NCI-H1048 (cell line): ENCODE measurements around the gene C11orf87.
A peak's percentile ranks its signal among the peaks of the same experiment; 100 is the strongest.

Experiments
- DNase-seq: peaks from one replicate; lab custom pipeline; 2025; lab: John Stamatoyannopoulos, UW

C11orf87 gene

DNA sequence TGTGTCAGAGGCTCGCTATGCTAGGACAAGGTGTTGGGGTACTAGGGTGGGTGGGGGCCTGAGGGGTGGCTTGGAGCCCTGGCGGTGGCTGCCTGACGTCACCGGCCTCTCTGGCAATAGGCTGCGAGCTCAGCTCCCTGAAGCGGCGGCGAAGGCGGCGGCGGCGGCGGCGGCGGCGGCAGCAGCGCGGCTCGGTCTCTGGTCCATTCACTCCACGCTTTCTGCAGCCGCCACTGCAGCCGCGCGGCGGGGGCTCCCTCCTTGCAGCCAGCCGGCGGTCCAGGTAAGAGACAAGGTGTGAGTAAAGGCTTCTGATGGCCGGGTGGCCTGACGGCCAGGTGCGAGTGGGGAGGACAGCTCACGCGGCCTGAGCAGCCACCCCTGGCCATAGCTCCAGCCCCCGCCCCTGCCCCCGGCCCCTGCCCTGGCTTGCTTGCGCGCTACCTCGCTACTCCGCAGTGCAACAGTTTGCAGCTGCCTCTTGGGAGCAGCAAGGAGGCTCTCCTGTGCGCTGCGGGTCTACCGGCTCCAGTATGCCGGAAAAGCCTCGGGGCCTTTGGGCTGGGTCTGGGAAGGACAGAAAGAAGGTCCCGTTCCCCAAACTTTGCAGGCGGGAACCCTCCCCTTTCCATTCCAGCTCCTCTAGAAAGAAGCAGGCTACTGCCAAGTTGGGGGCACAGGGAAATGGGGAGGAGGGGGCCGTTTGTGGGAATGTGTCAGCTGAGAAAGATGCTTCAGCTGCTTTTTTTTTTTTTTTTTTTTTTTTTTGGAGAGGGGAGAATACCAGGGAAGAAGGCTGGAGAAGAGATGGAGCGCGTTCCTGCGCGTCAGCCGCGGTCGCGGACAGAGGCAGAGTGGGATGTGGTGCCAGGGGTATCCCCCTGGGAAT, at the start of gene C11orf87:
Gene C11orf87 (plus strand): TSS at position 210 of the 889 bp plus-strand sequence. CDS start 1,444 bp downstream, outside the sequence.
- no peak for DNase-seq

- no peak for DNase-seq
Measured at GRCh38 chr11:109374032-109374431, 48.0 kb upstream of the C11orf87 start.

- DNase-seq, result no peak
Measured at GRCh38 chr11:109374441-109374840, 47.5 kb upstream of the C11orf87 start.

GRCh38 chr11:109377039-109377742, 44.8 kb upstream of the C11orf87 start:
- DNase-seq, result no peak

- no peak for DNase-seq
Measured at GRCh38 chr11:109378034-109378433, 44.0 kb upstream of the C11orf87 start.

DNA sequence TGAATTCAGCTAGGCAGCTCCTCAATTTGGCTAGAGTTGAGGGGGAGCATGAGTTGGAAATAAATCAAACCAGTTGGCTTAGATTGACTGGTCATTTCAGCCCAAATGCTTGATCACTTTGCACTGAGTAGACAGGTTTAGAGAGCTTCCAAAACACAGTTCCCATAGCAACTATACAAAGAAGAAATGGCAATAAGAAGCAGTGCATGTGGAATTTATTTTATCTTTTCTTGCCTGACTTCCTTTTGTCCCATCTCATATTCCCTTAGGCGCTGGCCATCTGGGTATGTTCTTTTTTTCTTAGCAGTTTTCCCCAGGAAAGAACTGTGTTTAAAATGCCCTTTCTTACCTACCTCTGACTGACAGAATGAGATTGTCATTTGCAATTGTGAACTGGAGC, 38.7 kb upstream of the C11orf87 start:
- no peak for DNase-seq

- DNase-seq, result no peak
Measured at GRCh38 chr11:109384873-109385272, 37.1 kb upstream of the C11orf87 start.

DNA sequence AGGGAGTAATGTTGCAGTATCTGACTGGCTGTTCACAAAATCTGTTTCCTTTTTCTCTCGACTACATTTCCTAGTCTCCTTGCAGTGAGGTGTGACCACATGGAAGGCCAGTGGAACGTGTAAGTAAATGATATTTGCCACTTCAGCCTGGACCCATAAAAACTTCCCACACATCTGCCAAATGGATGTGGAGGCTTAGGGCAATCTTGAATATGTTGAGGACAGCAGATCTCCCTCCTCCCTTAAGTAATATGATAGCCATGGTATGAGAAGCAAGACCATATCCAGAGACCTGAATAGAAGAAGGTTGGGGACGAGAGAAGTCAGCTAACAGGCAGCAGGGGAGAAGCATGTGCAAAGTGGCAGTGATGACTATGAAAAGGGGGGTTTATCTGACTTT, 33.0 kb upstream of the C11orf87 start:
- DNase-seq, result no peak

DNA sequence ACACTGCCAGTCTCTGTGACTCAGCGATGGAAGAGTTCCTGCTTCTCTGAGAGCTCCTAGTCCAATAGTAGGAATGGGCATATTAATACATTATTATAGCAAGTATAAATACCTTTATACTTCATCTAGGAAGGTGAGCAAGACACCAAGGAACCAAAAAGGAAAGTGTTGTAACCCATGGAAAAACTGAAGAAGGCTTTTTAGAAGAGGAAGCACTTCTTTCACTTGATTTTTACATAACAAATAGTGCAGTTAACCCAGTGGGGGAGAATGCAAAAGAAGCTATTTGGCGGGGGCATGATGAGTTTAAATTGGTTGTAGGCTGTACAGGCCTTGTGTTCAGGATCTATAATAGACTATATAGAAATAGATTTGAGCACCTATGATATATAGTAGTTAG, 31.2 kb upstream of the C11orf87 start:
- no peak for DNase-seq

GRCh38 chr11:109401545-109401944, 20.4 kb upstream of the C11orf87 start:
- DNase-seq, result no peak

- no peak for DNase-seq
Measured at GRCh38 chr11:109405671-109406070, 16.3 kb upstream of the C11orf87 start.

DNA sequence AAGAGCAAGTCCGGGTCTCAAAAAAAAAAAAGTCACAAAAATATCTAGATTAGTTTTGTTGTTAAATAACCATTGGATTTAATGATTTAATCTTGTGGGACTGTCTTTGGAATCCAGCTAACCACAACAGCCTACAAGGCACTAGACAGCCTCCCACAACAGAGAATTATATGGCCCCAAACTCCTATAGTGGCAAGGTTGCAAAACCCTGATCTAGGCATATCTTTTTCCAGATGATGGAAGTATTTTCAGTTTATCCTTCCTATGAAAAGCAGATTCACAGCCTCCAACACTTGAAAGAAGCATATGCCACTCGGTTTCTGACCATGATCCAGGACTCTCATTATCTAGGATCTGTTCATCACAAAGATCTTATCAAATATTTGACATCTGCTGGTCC, 5.4 kb upstream of the C11orf87 start:
- DNase-seq, result no peak

GRCh38 chr11:109422870-109423465, 978 bp downstream of the C11orf87 start:
- DNase-seq, result no peak

DNA sequence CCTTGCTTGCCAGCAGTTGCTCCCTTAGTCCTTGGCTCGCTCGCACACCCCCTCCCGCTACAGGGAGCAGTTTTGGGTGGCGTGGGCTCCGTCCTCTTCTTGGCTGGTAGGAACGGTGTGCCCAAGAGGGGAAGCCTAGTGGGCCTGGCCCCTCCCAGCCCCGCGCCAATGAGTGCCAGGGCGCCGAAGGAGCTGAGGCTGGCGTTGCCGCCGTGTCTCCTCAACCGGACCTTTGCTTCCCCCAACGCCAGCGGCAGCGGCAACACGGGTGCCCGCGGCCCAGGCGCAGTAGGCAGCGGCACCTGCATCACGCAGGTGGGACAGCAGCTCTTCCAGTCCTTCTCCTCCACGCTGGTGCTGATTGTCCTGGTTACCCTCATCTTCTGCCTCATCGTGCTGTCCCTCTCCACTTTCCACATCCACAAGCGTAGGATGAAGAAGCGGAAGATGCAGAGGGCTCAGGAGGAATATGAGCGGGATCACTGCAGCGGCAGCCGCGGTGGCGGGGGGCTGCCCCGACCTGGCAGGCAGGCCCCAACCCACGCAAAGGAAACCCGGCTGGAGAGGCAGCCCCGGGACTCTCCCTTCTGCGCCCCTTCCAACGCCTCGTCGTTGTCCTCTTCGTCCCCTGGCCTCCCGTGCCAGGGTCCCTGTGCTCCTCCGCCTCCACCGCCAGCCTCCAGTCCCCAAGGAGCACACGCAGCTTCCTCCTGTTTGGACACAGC, 1.6 kb downstream of the C11orf87 start:
- DNase-seq, result no peak

- peak; percentile 7 for DNase-seq
Measured at GRCh38 chr11:109424901-109425300, 2.9 kb downstream of the C11orf87 start.

GRCh38 chr11:109425554-109425953, 3.6 kb downstream of the C11orf87 start:
- no peak for DNase-seq

DNA sequence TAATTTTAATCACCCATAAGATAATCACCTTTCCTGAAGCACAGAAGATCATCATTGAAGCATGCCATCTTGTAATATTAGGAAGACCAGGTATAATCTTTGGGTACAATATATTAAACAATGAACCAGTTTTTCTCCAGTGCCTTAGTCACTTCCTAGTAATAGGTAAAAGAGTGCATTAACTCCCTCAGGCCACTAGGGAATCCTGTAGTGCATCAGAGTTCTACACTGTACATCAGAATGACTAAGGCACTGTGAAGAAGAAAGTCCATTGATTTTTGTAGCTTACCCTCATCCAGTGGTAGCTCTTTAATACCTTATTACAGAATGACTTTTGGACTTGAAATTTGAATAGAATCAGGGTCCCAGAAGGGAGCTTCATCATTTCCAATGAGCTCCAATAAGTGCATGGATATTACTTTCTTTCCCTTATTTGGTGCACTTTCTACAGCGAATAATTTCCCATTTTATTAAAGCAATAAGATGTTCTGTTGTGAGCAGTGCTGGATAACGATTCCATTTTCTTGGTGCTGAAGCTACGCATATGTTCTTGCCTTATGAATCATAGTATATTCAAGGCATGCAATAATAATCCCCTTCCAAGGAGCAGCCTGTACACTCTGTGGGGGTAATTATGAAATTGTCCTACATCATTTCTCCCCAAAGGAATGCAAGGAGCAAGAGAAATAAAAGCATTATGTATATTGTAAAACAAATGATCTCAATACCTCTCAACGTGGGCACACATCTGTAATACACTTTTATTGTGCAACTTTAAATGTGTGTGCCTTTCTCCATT, 4.7 kb downstream of the C11orf87 start:
- DNase-seq, result no peak

DNA sequence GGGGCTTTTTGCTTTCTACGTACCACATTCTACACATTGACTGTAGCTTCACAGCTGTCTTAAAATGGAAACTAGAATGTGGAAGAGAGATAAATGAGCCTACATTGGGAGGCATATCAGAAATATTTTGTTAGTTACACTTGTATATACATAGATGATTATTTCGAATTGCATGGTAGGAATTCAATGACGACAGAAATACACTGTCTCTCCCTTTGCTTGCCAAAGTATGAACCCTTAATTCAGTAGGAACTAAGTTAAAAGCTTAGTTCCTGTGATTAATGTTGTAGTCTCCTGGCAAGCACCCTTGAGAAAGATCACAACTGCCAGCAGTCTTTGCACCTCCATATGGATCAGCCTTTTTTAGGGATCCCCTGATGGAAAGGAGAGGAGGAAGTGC, 10.1 kb downstream of the C11orf87 start:
- no peak for DNase-seq

- DNase-seq, result no peak
Measured at GRCh38 chr11:109433753-109434256, 11.8 kb downstream of the C11orf87 start.

GRCh38 chr11:109435121-109435742, 13.2 kb downstream of the C11orf87 start:
- no peak for DNase-seq

DNA sequence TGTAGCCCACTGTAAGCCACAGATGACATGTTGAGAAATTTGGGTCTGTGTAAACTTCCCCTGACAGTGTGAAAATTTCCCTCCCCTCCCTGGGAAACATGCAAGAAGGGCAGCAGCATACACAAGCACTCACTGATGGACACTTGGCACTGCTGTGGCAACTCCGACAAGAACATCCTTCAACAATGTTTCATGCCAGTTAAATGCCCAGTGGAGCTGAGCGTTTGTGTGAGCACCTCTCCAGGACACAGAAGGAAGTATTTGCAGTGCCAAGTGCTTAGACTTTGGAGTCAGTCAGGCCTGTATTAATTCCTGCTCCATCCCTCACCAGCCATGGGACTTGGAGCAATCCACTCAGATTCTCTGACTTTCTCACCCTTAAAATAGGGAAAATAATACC, 17.7 kb downstream of the C11orf87 start:
- DNase-seq, result no peak
